Measurements from ENCODE around the gene CELA3B.
"Not testable (repeated sequence)": the region's sequence is repeated elsewhere in the genome, so short reads cannot be mapped to it uniquely, and the experiment has no call there.

The CELA3B gene

GRCh38 chr1:22031214-22031962 is 54.6 kb downstream of the CELA3B start:
- no peak overlapping the region for H3K4me3 ChIP-seq (ENCODE audit: low read length)
- TF ChIP-seq CTCF (IDR thresholded peaks at IDR 0.05; ENCODE audit: insufficient read depth, low read depth, low read length, missing control alignments), result no peak
- DNase-seq (ENCODE audit: low read depth), result no peak

GRCh38 chr1:22034834-22035233 is 58.0 kb downstream of the CELA3B start:
- not testable (repeated sequence) for DNase-seq (ENCODE audit: low read depth); H3K4me3 ChIP-seq (ENCODE audit: low read length)

GRCh38 chr1:22037520-22037919 is 60.7 kb downstream of the CELA3B start:
- DNase-seq (ENCODE audit: low read depth), result no peak
- TF ChIP-seq CTCF (IDR thresholded peaks at IDR 0.05; ENCODE audit: insufficient read depth, low read depth, low read length, missing control alignments), result no peak
- no peak overlapping the region for H3K4me3 ChIP-seq (ENCODE audit: low read length)

GRCh38 chr1:22038036-22038435 is 61.2 kb downstream of the CELA3B start:
- TF ChIP-seq CTCF (IDR thresholded peaks at IDR 0.05; ENCODE audit: insufficient read depth, low read depth, low read length, missing control alignments), result no peak
- DNase-seq (ENCODE audit: low read depth), result no peak
- no peak overlapping the region for H3K4me3 ChIP-seq (ENCODE audit: low read length)

Data from epithelial cell of esophagus (primary cell).